HUES6 (cell line): ENCODE measurements around the gene MMS22L.

Experiments used
- H3K27ac ChIP-seq: 2 replicates; pipeline ENCODE4 v1.7.0; 2013; ENCODE audit warnings: low read depth, mild to moderate bottlenecking, low read length, inconsistent platforms
- H3K27me3 ChIP-seq: 2 replicates; pipeline ENCODE4 v1.6.1; 2013; ENCODE audit warnings: low read length; ENCODE audit not compliant: control insufficient read depth, insufficient read depth
- H3K36me3 ChIP-seq: 2 replicates; pipeline ENCODE4 v1.6.1; 2013; ENCODE audit warnings: low read length; ENCODE audit not compliant: control insufficient read depth, insufficient read depth
- H3K4me1 ChIP-seq: 2 replicates; pipeline ENCODE4 v1.6.1; 2013; ENCODE audit warnings: low read length; ENCODE audit not compliant: control insufficient read depth, insufficient read depth
- H3K4me3 ChIP-seq: 2 replicates; pipeline ENCODE4 v1.5.1; 2013; ENCODE audit warnings: low read depth, low read length
- H3K9ac ChIP-seq: one replicate; pipeline ENCODE4 v1.6.1; 2013; ENCODE audit warnings: mild to moderate bottlenecking, low read length
- H3K9me3 ChIP-seq: 2 replicates; pipeline ENCODE4 v1.6.1; 2013; ENCODE audit warnings: low read depth, low read length; ENCODE audit not compliant: control insufficient read depth, insufficient read depth

The MMS22L gene

GRCh38 chr6:97092673-97093305 lies 190.2 kb downstream of the MMS22L start:
- H3K36me3 ChIP-seq = no peaks in the 10 kb centered on the region
- no peak overlapping the region for H3K4me3 ChIP-seq
- no peak overlapping the region for H3K27ac ChIP-seq
- no peaks in the 10 kb centered on the region for H3K4me1 ChIP-seq
- H3K27me3 ChIP-seq = no peaks in the 10 kb centered on the region
- no peak overlapping the region for H3K9ac ChIP-seq
- H3K9me3 ChIP-seq = no peaks in the 10 kb centered on the region
